Neural cell (in vitro differentiated cells): Measurements from ENCODE around the gene CCND1. TPM values are rescaled to one million over a fixed set of nuclear protein-coding genes. Genes with fewer than 3 reads are reported as not detected.

Source experiments
- H2AFZ ChIP-seq: fragments of 200-600, 300-800 bp; sonication (generic), shearing (Covaris generic); 2 replicates; pipeline ENCODE4 v1.6.0; 2014; ENCODE audit warnings: low read depth, mild to moderate bottlenecking, antibody characterized with exemption, low read length, moderate library complexity
- H3F3A ChIP-seq: fragments of 200-600 bp; shearing (Covaris generic); 2 replicates; pipeline ENCODE4 v1.6.1; 2016; ENCODE audit warnings: mild to moderate bottlenecking, moderate library complexity, mixed read lengths, antibody characterized with exemption, low read length; ENCODE audit not compliant: insufficient read depth, poor library complexity, severe bottlenecking
- H3K27ac ChIP-seq: fragments of 200-600, 300-800 bp; sonication (generic), shearing (Covaris generic); 2 replicates; pipeline ENCODE4 v1.5.1; 2014; ENCODE audit warnings: mild to moderate bottlenecking, low read length, moderate library complexity
- H3K27me3 ChIP-seq: fragments of 300-800, 200-600 bp; sonication (generic), shearing (Covaris generic); 2 replicates; pipeline ENCODE4 v1.6.0; 2014; ENCODE audit warnings: mild to moderate bottlenecking, low read depth, low read length, moderate library complexity; ENCODE audit not compliant: insufficient read depth
- H3K36me3 ChIP-seq: fragments of 300-800, 200-600 bp; sonication (generic), shearing (Covaris generic); 2 replicates; pipeline ENCODE4 v1.5.1; 2014; ENCODE audit warnings: mild to moderate bottlenecking, antibody characterized with exemption, low read length, moderate library complexity; ENCODE audit not compliant: insufficient read depth
- H3K4me2 ChIP-seq: fragments of 300-800, 200-600 bp; sonication (generic), shearing (Covaris generic); 2 replicates; pipeline ENCODE4 v1.6.0; 2014; ENCODE audit warnings: mild to moderate bottlenecking, low read length
- H3K4me3 ChIP-seq: fragments of 300-800, 200-600 bp; sonication (generic), shearing (Covaris generic); 2 replicates; pipeline ENCODE4 v1.5.1; 2014; ENCODE audit warnings: mild to moderate bottlenecking, low read length, moderate library complexity
- H3K79me2 ChIP-seq: fragments of 200-600 bp; shearing (Covaris generic); replicated peaks from 2 replicates; pipeline ENCODE4 v1.6.0; 2014; ENCODE audit warnings: mild to moderate bottlenecking, low read length, moderate library complexity; ENCODE audit not compliant: insufficient read depth
- H3K9ac ChIP-seq: fragments of 300-800, 200-600 bp; sonication (generic), shearing (Covaris generic); 2 replicates; pipeline ENCODE4 v1.6.1; 2016; ENCODE audit warnings: mild to moderate bottlenecking, low read length, mixed read lengths
- H3K9me2 ChIP-seq: fragments of 200-600 bp; shearing (Covaris generic); 2 replicates; pipeline ENCODE4 v1.6.1; 2016; ENCODE audit warnings: mild to moderate bottlenecking, low read length, mixed read lengths; ENCODE audit not compliant: insufficient read depth
- H3K9me3 ChIP-seq: fragments of 200-600, 300-800 bp; sonication (generic), shearing (Covaris generic); 2 replicates; pipeline ENCODE4 v1.6.1; 2016; ENCODE audit warnings: mild to moderate bottlenecking, mixed run types, low read length, moderate library complexity, mixed read lengths
- H4K20me1 ChIP-seq: fragments of 200-600 bp; shearing (Covaris generic); 2 replicates; pipeline ENCODE4 v1.6.1; 2016; ENCODE audit warnings: mild to moderate bottlenecking, mixed run types; ENCODE audit not compliant: insufficient read depth
- EP300 ChIP-seq: fragments of 450-650 bp; conservative IDR thresholded peaks from 2 replicates; pipeline ENCODE4 v1.6.1; 2014; ENCODE audit warnings: antibody characterized with exemption, mild to moderate bottlenecking, moderate library complexity; ENCODE audit not compliant: poor library complexity, severe bottlenecking
- EZH2 ChIP-seq: fragments of 200-600, 300-800 bp; shearing (Covaris generic), sonication (generic); IDR thresholded peaks from 2 replicates; pipeline ENCODE4 v1.6.1; 2014; ENCODE audit warnings: antibody characterized with exemption, low read length, borderline replicate concordance, mild to moderate bottlenecking; ENCODE audit not compliant: insufficient read depth, poor library complexity, severe bottlenecking
- MXI1 ChIP-seq: fragments of 450-650 bp; conservative IDR thresholded peaks from 2 replicates; pipeline ENCODE4 v1.6.1; 2014; ENCODE audit warnings: antibody characterized with exemption, mild to moderate bottlenecking; ENCODE audit not compliant: poor library complexity, severe bottlenecking
- POLR2AphosphoS5 ChIP-seq: IDR thresholded peaks from 2 replicates; pipeline ENCODE4 v1.6.1; 2012
- RAD21 ChIP-seq: fragments of 450-650 bp; conservative IDR thresholded peaks from 2 replicates; pipeline ENCODE4 v1.6.1; 2014; ENCODE audit warnings: antibody characterized with exemption, mild to moderate bottlenecking, moderate library complexity
- REST ChIP-seq: IDR thresholded peaks from 2 replicates; pipeline ENCODE4 v1.6.1; 2012; ENCODE audit warnings: borderline replicate concordance
- SMC3 ChIP-seq: fragments of 450-650 bp; conservative IDR thresholded peaks from 2 replicates; pipeline ENCODE4 v1.6.1; 2014; ENCODE audit warnings: antibody characterized with exemption, mild to moderate bottlenecking, moderate library complexity; ENCODE audit not compliant: poor library complexity
- TAF1 ChIP-seq: IDR thresholded peaks from 2 replicates; pipeline ENCODE4 v1.6.1; 2012; ENCODE audit warnings: low read depth
- polyA plus RNA-seq: library from polyadenylated mRNA; depleted of rRNA; stranded (reverse); fragments of >200 nt; gene quantifications from 2 replicates; pipeline ENCODE4 v1.2.3, GENCODE V29; 2014
- TF ChIP-seq, protein P1 (sequence below): fragments of 450-650 bp; IDR thresholded peaks from 2 replicates; pipeline ENCODE4 v1.5.1; 2014; ENCODE audit warnings: antibody characterized with exemption, mild to moderate bottlenecking, moderate library complexity; ENCODE audit not compliant: poor library complexity, severe bottlenecking

CCND1 gene
- polyA plus RNA-seq, 1 donor from 2014 or later, result 2.7 TPM

DNA sequence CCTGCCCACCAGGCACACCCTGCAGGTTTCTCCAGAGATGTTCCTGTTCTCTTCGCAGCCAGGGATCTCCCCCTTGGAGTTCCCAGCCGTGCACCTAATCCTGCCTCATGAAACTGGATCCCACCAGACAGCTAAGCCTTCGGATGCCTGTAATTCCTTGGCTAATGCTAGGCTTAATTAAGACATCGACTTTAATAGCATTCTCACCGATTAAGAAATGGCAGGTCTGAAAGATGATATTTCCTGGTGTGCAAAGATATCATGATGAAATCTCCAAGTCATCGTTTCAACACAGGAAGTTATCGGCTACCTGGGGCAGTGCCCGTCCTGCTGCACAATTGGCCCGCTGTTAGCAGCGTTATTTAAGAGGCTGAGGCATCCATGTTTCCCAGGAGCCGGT is 41.5 kb upstream of the CCND1 start:
- Histone ChIP-seq H3F3A (no peaks in the 10 kb centered on the region), H3K4me3 (no peak overlapping the region), H3K9me3 (no peaks in the 10 kb centered on the region), H4K20me1 (no peaks in the 10 kb centered on the region), H2AFZ (no peak overlapping the region), H3K36me3 (no peaks in the 10 kb centered on the region), H3K9me2 (no peaks in the 10 kb centered on the region), H3K4me2 (no peak overlapping the region), H3K79me2 (no peaks in the 10 kb centered on the region), H3K9ac (no peak overlapping the region), H3K27ac (no peak overlapping the region), H3K27me3 (no peaks in the 10 kb centered on the region)
- TF ChIP-seq EZH2, result no peak
- TF ChIP-seq, protein P1, sequence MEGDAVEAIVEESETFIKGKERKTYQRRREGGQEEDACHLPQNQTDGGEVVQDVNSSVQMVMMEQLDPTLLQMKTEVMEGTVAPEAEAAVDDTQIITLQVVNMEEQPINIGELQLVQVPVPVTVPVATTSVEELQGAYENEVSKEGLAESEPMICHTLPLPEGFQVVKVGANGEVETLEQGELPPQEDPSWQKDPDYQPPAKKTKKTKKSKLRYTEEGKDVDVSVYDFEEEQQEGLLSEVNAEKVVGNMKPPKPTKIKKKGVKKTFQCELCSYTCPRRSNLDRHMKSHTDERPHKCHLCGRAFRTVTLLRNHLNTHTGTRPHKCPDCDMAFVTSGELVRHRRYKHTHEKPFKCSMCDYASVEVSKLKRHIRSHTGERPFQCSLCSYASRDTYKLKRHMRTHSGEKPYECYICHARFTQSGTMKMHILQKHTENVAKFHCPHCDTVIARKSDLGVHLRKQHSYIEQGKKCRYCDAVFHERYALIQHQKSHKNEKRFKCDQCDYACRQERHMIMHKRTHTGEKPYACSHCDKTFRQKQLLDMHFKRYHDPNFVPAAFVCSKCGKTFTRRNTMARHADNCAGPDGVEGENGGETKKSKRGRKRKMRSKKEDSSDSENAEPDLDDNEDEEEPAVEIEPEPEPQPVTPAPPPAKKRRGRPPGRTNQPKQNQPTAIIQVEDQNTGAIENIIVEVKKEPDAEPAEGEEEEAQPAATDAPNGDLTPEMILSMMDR, result no peak

DNA sequence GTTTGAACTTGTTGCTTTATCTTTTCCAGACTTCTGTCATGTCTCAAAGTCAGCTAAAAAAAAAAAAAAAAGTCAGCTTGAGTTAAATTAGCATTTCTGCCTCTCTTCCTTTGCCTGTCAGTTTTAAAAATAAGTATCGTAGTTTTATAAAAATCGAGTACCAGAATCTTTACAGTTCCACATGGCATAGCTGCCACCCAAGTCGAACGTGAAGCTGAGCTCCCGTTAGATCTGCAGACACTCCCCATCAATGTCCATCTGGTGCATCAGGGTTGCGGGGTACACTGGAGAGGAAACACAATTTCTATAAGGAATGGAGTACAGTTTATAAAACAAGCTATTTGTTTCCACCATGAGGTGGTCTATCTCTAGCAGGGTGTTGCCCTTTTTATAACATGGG is 41.0 kb upstream of the CCND1 start:
- no peaks in the 10 kb centered on the region for H3F3A ChIP-seq
- H2AFZ ChIP-seq, result no peak overlapping the region
- H4K20me1 ChIP-seq, result no peaks in the 10 kb centered on the region
- no peaks in the 10 kb centered on the region for H3K36me3 ChIP-seq
- no peaks in the 10 kb centered on the region for H3K27me3 ChIP-seq
- no peak overlapping the region for H3K4me2 ChIP-seq
- H3K4me3 ChIP-seq, result no peak overlapping the region
- no peaks in the 10 kb centered on the region for H3K9me2 ChIP-seq
- H3K9ac ChIP-seq, result no peak overlapping the region
- no peaks in the 10 kb centered on the region for H3K9me3 ChIP-seq
- H3K27ac ChIP-seq, result no peak overlapping the region
- no peak for TF ChIP-seq EP300
- no peak for TF ChIP-seq TAF1
- no peak for TF ChIP-seq RAD21
- TF ChIP-seq REST, result no peak
- TF ChIP-seq MXI1, result no peak
- no peak for TF ChIP-seq EZH2
- TF ChIP-seq, protein P1, result no peak
- no peak for TF ChIP-seq POLR2AphosphoS5
- no peak for TF ChIP-seq SMC3
- H3K79me2 ChIP-seq, result no peaks in the 10 kb centered on the region
